IPS-18a (cell line): ENCODE results near the gene MYO7A.

Experiments
- H3K27ac ChIP-seq: one replicate; pipeline ENCODE4 v1.5.1; 2013; ENCODE audit warnings: low read length
- H3K27me3 ChIP-seq: one replicate; pipeline ENCODE4 v1.6.1; 2013; ENCODE audit warnings: mild to moderate bottlenecking, low read length; ENCODE audit not compliant: control insufficient read depth, insufficient read depth
- H3K36me3 ChIP-seq: one replicate; pipeline ENCODE4 v1.6.1; 2013; ENCODE audit warnings: low read depth, low read length; ENCODE audit not compliant: control insufficient read depth
- H3K4me1 ChIP-seq: one replicate; pipeline ENCODE4 v1.6.1; 2013; ENCODE audit warnings: low read depth, low read length; ENCODE audit not compliant: control insufficient read depth
- H3K4me3 ChIP-seq: one replicate; pipeline ENCODE4 v1.5.1; 2013; ENCODE audit warnings: low read length
- H3K9ac ChIP-seq: one replicate; pipeline ENCODE4 v1.6.1; 2013; ENCODE audit warnings: mild to moderate bottlenecking, low read length, moderate library complexity
- H3K9me3 ChIP-seq: one replicate; pipeline ENCODE4 v1.6.1; 2013; ENCODE audit warnings: low read depth, low read length; ENCODE audit not compliant: control insufficient read depth

Gene MYO7A

DNA sequence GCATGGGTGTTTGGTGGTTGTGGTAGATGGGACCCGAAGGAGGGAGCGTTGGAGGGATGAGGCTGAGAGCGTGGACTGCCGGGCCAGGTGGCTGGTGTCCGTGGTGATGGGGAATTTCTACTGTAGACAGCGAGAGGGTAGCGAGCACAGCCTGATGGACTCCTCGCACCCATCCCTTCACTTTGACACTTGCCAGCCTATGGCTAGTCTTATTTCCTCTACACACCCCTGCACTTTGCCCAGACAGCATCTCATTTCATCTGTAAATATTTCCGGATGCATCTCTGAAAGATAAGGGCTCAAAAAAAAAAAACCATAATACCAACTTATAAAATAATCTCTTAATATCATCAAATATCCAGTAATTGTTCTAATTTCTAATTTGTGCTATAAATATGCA is 19.6 kb upstream of the MYO7A start:
- H3K27me3 ChIP-seq: no peaks in the 10 kb centered on the region
- no peak overlapping the region for H3K4me3 ChIP-seq
- no peak overlapping the region for H3K27ac ChIP-seq
- no peaks in the 10 kb centered on the region for H3K4me1 ChIP-seq
- H3K9ac ChIP-seq: no peak overlapping the region
- no peaks in the 10 kb centered on the region for H3K9me3 ChIP-seq
- H3K36me3 ChIP-seq: no peaks in the 10 kb centered on the region

DNA sequence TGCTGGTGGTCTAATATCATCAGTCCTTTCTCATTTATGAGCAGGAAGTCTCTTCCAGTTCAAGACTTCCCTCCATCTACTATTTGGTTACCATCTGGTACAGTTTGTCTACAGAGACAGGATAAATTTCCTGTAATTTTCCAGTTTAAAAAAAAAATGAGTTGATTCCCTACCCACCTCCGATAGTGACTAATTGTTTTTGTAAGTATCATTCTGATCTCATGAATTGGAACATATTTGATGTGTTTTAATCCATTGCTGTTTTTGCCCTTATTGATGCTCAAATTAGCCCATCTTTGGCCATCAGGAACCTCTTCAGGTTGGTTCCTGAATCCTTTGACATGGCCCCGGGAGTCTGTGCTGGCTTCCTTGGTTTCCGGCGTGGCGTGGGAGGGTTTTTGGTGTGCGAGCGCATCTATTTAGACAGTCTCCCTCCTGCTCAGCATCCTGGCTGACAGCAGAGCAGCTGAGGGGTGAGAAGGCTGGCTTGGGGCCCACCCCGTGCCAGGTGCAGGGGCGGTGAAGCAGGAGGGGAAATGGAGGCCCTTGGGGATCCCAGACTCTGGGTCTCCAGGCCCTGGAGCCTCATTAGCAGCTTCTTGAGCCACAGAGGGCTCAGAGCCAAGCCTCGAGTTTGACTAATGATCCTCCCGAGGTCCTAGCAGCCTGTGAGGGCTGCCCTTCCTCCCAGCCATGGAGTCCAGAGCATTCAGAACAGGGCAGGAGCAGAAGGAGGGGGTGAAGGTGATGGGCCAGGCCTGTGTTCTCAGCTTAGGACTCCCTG is 18.6 kb upstream of the MYO7A start:
- no peak overlapping the region for H3K4me3 ChIP-seq
- H3K9me3 ChIP-seq: no peaks in the 10 kb centered on the region
- H3K27me3 ChIP-seq: no peaks in the 10 kb centered on the region
- no peaks in the 10 kb centered on the region for H3K4me1 ChIP-seq
- no peaks in the 10 kb centered on the region for H3K36me3 ChIP-seq
- H3K9ac ChIP-seq: no peak overlapping the region
- H3K27ac ChIP-seq: no peak overlapping the region

DNA sequence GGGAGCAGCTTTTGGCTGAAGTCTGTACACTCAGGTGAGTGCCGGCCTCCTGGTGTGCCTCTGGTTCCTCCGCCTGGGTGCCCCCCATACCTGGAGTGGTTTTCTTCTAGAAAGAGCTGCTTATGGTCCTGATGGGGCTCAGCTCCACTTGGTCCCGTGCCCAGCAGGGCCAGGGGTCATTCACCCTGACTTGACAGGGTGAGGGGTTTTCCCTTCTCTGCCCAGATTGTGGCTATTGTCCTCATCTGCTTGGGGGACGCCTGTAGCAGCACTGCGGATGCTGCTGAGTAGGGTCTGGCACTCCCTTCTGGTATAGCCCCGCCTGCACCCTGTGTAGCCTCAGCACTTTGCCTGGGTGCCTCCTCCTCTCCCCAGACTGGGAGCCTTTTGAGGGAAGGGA is 17.2 kb upstream of the MYO7A start:
- no peaks in the 10 kb centered on the region for H3K4me1 ChIP-seq
- H3K36me3 ChIP-seq: no peaks in the 10 kb centered on the region

DNA sequence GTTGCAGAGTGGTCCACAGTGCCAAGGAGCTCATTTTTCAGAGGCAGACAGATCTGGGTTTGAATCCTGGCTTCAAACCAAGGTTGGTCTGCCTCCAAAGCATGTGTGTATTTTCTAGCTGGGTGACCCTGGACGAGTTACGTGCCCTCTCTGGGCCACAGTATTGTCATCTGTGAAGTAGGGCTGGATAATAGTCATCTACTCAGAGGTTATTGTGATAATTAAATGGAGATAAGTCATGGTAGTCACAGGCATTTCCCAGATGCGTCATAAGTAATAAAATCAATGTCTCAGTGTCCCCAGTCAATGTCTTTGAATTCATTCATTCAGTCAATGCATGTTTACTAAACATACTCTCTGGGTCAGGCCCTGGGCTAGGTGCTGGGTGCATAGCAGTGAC is 16.8 kb upstream of the MYO7A start:
- Histone ChIP-seq H3K9ac (no peak overlapping the region), H3K27ac (no peak overlapping the region), H3K36me3 (no peaks in the 10 kb centered on the region), H3K4me1 (no peaks in the 10 kb centered on the region), H3K27me3 (no peaks in the 10 kb centered on the region), H3K4me3 (no peak overlapping the region), H3K9me3 (no peaks in the 10 kb centered on the region)

More for the DNA sequence above, 17.2 kb upstream of the MYO7A start:
- H3K4me3 ChIP-seq: no peak overlapping the region
- H3K9ac ChIP-seq: no peak overlapping the region
- H3K9me3 ChIP-seq: no peaks in the 10 kb centered on the region
- no peak overlapping the region for H3K27ac ChIP-seq
- H3K27me3 ChIP-seq: no peaks in the 10 kb centered on the region

DNA sequence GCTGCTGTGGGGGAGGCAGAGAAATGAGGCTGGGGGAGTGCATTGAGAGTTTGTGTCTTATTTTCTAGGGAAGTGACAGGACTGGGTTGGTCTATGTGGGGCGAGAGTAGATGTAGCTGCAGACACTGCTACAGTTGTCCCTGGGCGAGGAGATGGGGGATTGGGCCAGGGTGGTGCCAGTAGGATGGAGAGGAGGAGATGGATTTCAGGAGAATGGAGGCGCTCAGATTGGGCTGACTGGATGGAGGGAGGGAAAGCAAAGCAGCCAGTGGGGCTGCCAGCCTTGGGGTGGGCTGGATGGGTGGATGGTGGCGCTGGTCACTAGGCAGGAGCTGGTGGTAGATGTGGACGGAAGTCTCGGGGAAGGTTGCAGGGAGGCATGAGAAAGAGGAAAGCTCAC is 16.1 kb upstream of the MYO7A start:
- Histone ChIP-seq H3K27me3 (no peaks in the 10 kb centered on the region), H3K9ac (no peak overlapping the region), H3K36me3 (no peaks in the 10 kb centered on the region), H3K27ac (no peak overlapping the region), H3K4me3 (no peak overlapping the region), H3K9me3 (no peaks in the 10 kb centered on the region), H3K4me1 (no peaks in the 10 kb centered on the region)

DNA sequence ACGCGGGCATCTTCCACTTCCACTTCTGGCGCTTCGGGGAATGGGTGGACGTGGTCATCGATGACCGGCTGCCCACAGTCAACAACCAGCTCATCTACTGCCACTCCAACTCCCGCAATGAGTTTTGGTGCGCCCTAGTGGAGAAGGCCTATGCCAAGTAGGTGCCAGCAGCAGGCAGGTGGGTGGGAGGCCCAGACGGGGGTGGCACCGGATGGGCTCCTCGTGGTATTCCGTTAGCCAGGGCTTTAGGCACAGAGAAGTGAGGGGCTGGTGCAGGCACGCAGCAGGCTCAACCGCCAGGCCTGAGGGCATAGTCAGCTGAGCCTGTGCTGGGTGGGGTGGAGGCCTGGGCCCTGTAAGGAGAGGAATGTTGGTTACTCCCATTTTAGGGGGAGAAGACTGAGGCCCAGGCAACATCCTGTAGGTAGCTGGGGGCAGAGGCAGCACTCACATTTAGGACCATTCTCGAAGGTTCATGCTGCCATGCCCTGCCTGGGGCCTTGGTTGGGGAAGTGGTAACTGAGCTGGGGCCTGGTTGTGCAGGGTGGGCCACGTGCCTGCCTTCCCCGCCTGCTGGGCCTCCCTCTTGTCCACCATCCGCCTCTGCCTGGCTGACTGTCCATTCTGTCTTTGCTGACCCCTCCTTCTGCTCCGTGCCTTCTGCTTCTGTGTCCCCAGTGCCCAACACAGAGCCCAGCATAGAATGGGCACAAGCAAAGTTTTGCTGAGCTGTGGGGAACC is 15.2 kb upstream of the MYO7A start:
- no peak overlapping the region for H3K27ac ChIP-seq

DNA sequence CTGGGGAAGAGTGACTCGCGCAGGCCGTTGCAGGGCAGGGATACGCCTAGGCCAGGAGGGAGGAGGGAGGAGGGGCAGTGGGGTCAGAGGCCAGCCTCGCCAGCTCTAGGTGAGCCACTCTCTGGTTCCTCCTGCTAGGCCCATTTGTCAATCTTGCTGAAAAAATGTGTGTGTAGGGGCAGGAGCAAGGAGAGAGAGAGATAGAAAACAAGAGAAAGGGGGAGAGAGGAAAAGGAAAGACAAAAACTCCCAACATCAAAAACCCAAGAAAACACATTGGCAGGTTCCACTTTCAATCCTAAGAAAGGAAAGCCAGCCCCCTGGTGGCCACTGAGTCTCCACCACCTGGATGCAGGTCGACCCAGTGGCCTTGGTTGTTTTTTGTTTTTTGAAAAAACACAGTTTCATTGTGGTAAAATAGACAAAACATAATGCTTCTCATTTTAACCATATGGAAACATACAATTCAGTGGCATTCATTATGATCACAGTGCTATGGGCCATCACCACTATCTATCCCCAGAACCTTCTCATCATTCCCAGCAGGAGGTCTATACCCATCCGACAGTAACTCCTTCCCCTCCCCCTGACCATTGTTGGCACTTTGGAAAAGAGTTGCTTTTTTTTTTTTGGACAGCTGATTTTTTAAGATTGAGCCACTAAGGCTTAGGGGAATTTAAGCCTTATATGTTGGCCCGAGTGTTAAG is 14.5 kb upstream of the MYO7A start:
- Histone ChIP-seq H3K4me3 (no peak overlapping the region), H3K9me3 (no peaks in the 10 kb centered on the region), H3K27ac (no peak overlapping the region), H3K4me1 (no peaks in the 10 kb centered on the region), H3K9ac (no peak overlapping the region), H3K27me3 (no peaks in the 10 kb centered on the region), H3K36me3 (no peaks in the 10 kb centered on the region)

More for the DNA sequence above, 15.2 kb upstream of the MYO7A start:
- Histone ChIP-seq H3K4me1 (no peaks in the 10 kb centered on the region), H3K9me3 (no peaks in the 10 kb centered on the region), H3K27me3 (no peaks in the 10 kb centered on the region), H3K4me3 (no peak overlapping the region), H3K36me3 (no peaks in the 10 kb centered on the region), H3K9ac (no peak overlapping the region)

DNA sequence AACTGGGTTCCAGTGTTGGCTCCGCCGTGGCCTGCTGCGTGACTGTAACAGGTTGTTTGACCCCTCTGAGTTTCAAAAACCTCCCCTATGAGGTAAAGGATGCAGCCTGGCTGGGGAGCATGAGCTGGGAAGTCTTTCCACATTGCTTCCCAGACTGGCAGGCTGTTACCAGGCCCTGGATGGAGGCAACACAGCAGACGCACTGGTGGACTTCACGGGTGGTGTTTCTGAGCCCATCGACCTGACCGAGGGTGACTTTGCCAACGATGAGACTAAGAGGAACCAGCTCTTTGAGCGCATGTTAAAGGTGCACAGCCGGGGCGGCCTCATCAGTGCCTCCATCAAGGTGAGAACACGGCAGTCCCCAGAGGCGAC is 14.0 kb upstream of the MYO7A start:
- no peaks in the 10 kb centered on the region for H3K4me1 ChIP-seq
- no peaks in the 10 kb centered on the region for H3K9me3 ChIP-seq
- no peaks in the 10 kb centered on the region for H3K27me3 ChIP-seq
- no peak overlapping the region for H3K27ac ChIP-seq
- H3K4me3 ChIP-seq: no peak overlapping the region
- no peaks in the 10 kb centered on the region for H3K36me3 ChIP-seq
- H3K9ac ChIP-seq: no peak overlapping the region

DNA sequence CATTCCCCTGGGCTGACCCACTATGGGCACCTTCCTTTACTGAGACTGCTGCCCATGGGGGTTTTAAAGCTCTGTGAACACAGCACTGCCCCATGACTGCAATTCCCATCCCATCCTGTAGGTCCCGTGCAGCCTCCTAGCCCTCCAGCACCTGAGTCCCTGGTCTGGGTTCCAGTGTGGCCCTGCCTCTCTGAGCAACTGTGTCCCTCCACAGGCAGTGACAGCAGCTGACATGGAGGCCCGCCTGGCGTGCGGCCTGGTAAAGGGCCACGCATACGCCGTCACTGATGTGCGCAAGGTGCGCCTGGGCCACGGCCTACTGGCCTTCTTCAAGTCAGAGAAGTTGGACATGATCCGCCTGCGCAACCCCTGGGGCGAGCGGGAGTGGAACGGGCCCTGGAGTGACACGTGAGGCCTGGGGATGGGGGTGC is 12.8 kb upstream of the MYO7A start:
- no peaks in the 10 kb centered on the region for H3K27me3 ChIP-seq
- H3K36me3 ChIP-seq: no peaks in the 10 kb centered on the region
- no peaks in the 10 kb centered on the region for H3K4me1 ChIP-seq

DNA sequence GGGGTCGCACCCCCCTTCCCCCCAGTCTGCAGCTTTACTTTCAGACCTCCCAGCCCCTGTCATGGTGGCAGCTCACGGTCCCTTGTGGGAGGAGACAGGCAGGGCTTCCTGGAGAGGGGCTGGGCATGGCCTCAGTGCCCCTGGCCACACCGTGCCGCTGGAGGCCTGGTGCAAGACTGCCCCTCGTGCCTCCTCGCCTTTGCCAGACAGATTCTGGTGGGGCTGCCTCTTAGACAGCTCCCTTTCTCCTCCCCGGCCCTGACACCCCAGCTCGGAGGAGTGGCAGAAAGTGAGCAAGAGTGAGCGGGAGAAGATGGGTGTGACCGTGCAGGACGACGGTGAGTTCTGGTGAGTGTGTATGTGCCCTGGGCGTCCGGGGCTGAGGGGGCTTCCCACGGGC is 12.1 kb upstream of the MYO7A start:
- Histone ChIP-seq H3K9ac (no peak overlapping the region), H3K27me3 (no peaks in the 10 kb centered on the region), H3K4me3 (no peak overlapping the region), H3K36me3 (no peaks in the 10 kb centered on the region), H3K4me1 (no peaks in the 10 kb centered on the region), H3K9me3 (no peaks in the 10 kb centered on the region), H3K27ac (no peak overlapping the region)

More for the DNA sequence above, 12.8 kb upstream of the MYO7A start:
- Histone ChIP-seq H3K9ac (no peak overlapping the region), H3K27ac (no peak overlapping the region), H3K9me3 (no peaks in the 10 kb centered on the region), H3K4me3 (no peak overlapping the region)

DNA sequence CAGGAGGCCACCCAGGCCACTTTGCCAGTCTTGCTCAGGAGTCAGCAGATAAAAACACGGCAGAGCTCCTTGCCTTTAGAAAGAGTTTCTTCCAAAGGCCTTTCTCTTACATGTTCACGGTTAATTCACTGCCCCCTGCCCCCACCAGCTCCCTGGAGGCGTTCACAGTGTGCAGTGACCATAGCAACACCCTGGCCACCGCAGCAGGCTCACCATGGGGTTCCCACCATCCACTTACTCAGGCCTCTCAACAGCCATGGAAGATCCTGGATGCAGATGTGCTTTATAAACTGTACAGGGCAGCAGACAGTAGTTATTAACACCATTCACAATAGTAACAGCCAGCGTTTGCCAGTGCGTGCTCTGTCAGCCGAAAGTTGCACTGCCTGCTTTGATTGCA is 10.6 kb upstream of the MYO7A start:
- no peaks in the 10 kb centered on the region for H3K9me3 ChIP-seq
- no peaks in the 10 kb centered on the region for H3K27me3 ChIP-seq
- H3K36me3 ChIP-seq: no peaks in the 10 kb centered on the region
- no peak overlapping the region for H3K4me3 ChIP-seq
- no peak overlapping the region for H3K27ac ChIP-seq
- no peaks in the 10 kb centered on the region for H3K4me1 ChIP-seq
- no peak overlapping the region for H3K9ac ChIP-seq
